K562 (cell line): Measurements from ENCODE around the gene TNFSF13. TPM values are rescaled to one million over a fixed set of nuclear protein-coding genes. Genes with fewer than 3 reads are reported as not detected.

Experiments
- ATAC-seq: fragments of 200-7000 bp; cut with Tn5 transposase; 3 replicates; pipeline ENCODE4 v1.9.1; 2020; ENCODE audit warnings: moderate library complexity
- BruUV-seq: library from RNA; stranded (reverse); fragments of 400-500 nt; replicated peaks from 2 replicates; lab custom pipeline; 2021; lab: Mats Ljungman, UMichigan
- CTCF ChIA-PET: fragments of 300-600 bp; formaldehyde crosslinking; extraction: SDS; loops from one replicate; lab custom pipeline; 2021; ENCODE audit warnings: low intra/inter-chr PET ratio; lab: Yijun Ruan, JAX
- POLR2A ChIA-PET: fragments of 300-600, 350-650 bp; sonication (Branson Sonifier 250); formaldehyde crosslinking; extraction: SDS; loops from one replicate; lab custom pipeline; 2021; ENCODE audit warnings: antibody characterized with exemption, inconsistent platforms; lab: Yijun Ruan, JAX
- DNase-seq, 4 experiments: peaks; one replicate each; pipeline versions ENCODE4 v3.0.0 to v3.0.0-alpha.2; 2011 to 2018; ENCODE audit warnings: low spot score in 3 of 4, mixed read lengths in 3 of 4; ENCODE audit errors: extremely low read depth in 1 of 4
- FAIRE-seq: peaks from 2 replicates; lab custom pipeline; 2011; peaks lifted over from hg19 to GRCh38; lab: Jason Lieb, UNC
- H2AFZ ChIP-seq: 2 replicates; pipeline ENCODE4 v1.6.0; 2011; ENCODE audit warnings: low read depth, low read length, control low read depth, inconsistent platforms
- H3K27ac ChIP-seq: fragments of 200-600 bp; 3 replicates; pipeline ENCODE4 v1.8.0; 2011; ENCODE audit warnings: low read depth, mild to moderate bottlenecking, control low read depth, inconsistent platforms, low read length, moderate library complexity, mixed read lengths; ENCODE audit errors: extremely low read depth
- H3K27me3 ChIP-seq, 2 experiments: fragments of 300-600 bp in 1 of 2; 2 replicates in 1 of 2; 3 replicates in 1 of 2; pipeline versions ENCODE4 v1.6.0 to v1.8.0; 2011; ENCODE audit warnings: inconsistent platforms in 2 of 2, low read length in 2 of 2, mild to moderate bottlenecking in 1 of 2, mixed read lengths in 1 of 2, moderate library complexity in 1 of 2; ENCODE audit not compliant: control insufficient read depth in 2 of 2, insufficient read depth in 2 of 2
- H3K36me3 ChIP-seq: fragments of 300-600 bp; 3 replicates; pipeline ENCODE4 v1.8.0; 2011; ENCODE audit warnings: mild to moderate bottlenecking, low read length, inconsistent platforms; ENCODE audit not compliant: control insufficient read depth, insufficient read depth
- H3K4me1 ChIP-seq, 2 experiments: fragments of 200-600 bp in 1 of 2; replicated peaks in 1 of 2; 2 replicates in 1 of 2; 3 replicates in 1 of 2; pipeline versions ENCODE4 v1.5.1 to v1.8.0; 2011; ENCODE audit warnings: inconsistent platforms in 2 of 2, low read length in 2 of 2, mild to moderate bottlenecking in 1 of 2, mixed read lengths in 1 of 2, moderate library complexity in 1 of 2; ENCODE audit not compliant: control insufficient read depth in 2 of 2, insufficient read depth in 2 of 2
- H3K4me2 ChIP-seq: 2 replicates; pipeline ENCODE4 v1.6.1; 2011; ENCODE audit warnings: low read length, control low read depth, inconsistent platforms, mixed read lengths; ENCODE audit not compliant: insufficient read depth
- H3K4me3 ChIP-seq: fragments of 200-600 bp; sonication (generic), shearing (Covaris generic); 2 replicates; pipeline ENCODE4 v1.5.1; 2016; ENCODE audit warnings: control low read depth, inconsistent platforms
- H3K79me2 ChIP-seq: fragments of 200-600 bp; 3 replicates; pipeline ENCODE4 v1.8.0; 2011; ENCODE audit warnings: low read length, inconsistent platforms; ENCODE audit not compliant: control insufficient read depth, insufficient read depth
- H3K9ac ChIP-seq, 2 experiments: 2 replicates each; pipeline versions ENCODE4 v1.6.0 to v1.6.1; 2011; ENCODE audit warnings: low read depth in 2 of 2, low read length in 2 of 2, control low read depth in 1 of 2, inconsistent platforms in 1 of 2, mild to moderate bottlenecking in 1 of 2, mixed read lengths in 1 of 2; ENCODE audit not compliant: insufficient read depth in 1 of 2
- H3K9me1 ChIP-seq: one replicate; pipeline ENCODE4 v1.6.0; 2011; ENCODE audit warnings: inconsistent platforms, mild to moderate bottlenecking, low read length, moderate library complexity; ENCODE audit not compliant: control insufficient read depth, insufficient read depth
- H3K9me3 ChIP-seq: replicated peaks from 2 replicates; pipeline ENCODE4 v1.5.1; 2011; ENCODE audit warnings: low read depth, low read length, inconsistent platforms; ENCODE audit not compliant: control insufficient read depth, insufficient read depth
- H4K20me1 ChIP-seq: replicated peaks from 2 replicates; pipeline ENCODE4 v1.6.1; 2011; ENCODE audit warnings: low read length, inconsistent platforms, mixed read lengths; ENCODE audit not compliant: control insufficient read depth, insufficient read depth
- ATF6 ChIP-seq: sonication (generic); formaldehyde crosslinking; IDR thresholded peaks from 2 replicates; pipeline ENCODE4 v1.4.0; 2020; ENCODE audit warnings: mild to moderate bottlenecking, missing genetic modification reagents
- GTF2E2 ChIP-seq: fragments of 200-800 bp; sonication (Bioruptor generic); IDR thresholded peaks from 2 replicates; pipeline ENCODE4 v1.6.1; 2016; ENCODE audit warnings: missing genetic modification characterization, missing compliant biosample characterization
- HMG20B ChIP-seq: fragments of 250-450 bp; sonication (Bioruptor Pico); IDR thresholded peaks from 2 replicates; pipeline ENCODE4 v1.5.0; 2021; ENCODE audit warnings: mild to moderate bottlenecking
- MBD1 ChIP-seq: fragments of 250-450 bp; sonication (Bioruptor Pico); IDR thresholded peaks from 2 replicates; pipeline ENCODE4 v1.8.0; 2022; ENCODE audit warnings: inconsistent platforms
- MIER1 ChIP-seq: fragments of 450-650 bp; IDR thresholded peaks from 2 replicates; pipeline ENCODE4 v1.6.1; 2016; ENCODE audit warnings: antibody characterized with exemption, mild to moderate bottlenecking, low read depth
- POU5F1 ChIP-seq: fragments of 150-350 bp; IDR thresholded peaks from 2 replicates; pipeline ENCODE4 v1.6.1; 2014; ENCODE audit warnings: borderline replicate concordance, low read length, low read depth, mild to moderate bottlenecking; ENCODE audit not compliant: partially characterized antibody
- RB1 ChIP-seq: fragments of 450-650 bp; IDR thresholded peaks from 2 replicates; pipeline ENCODE4 v1.6.1; 2017; ENCODE audit warnings: low read depth, mild to moderate bottlenecking
- SIN3B ChIP-seq: fragments of 450-650 bp; IDR thresholded peaks from 2 replicates; pipeline ENCODE4 v1.6.1; 2017; ENCODE audit warnings: low read depth, mild to moderate bottlenecking, moderate library complexity
- ZNF124 ChIP-seq: sonication (generic); formaldehyde crosslinking; IDR thresholded peaks from 2 replicates; pipeline ENCODE4 v1.8.1; 2022; ENCODE audit warnings: missing genetic modification reagents
- ZNF263 ChIP-seq: sonication (generic); formaldehyde crosslinking; IDR thresholded peaks from 2 replicates; pipeline ENCODE4 v1.8.0; 2022; ENCODE audit warnings: mild to moderate bottlenecking, missing genetic modification reagents, borderline replicate concordance
- ZNF431 ChIP-seq: sonication (generic); formaldehyde crosslinking; IDR thresholded peaks from 2 replicates; pipeline ENCODE4 v1.8.0; 2022; ENCODE audit warnings: mild to moderate bottlenecking, missing genetic modification reagents
- WGBS: fragments of 100-300 bp; shearing (Covaris generic); methylation state at CpG from one replicate; pipeline ENCODE4 v1.1.6; 2016; ENCODE audit warnings: low coverage, mixed read lengths; ENCODE audit not compliant: insufficient coverage; ENCODE audit errors: missing lambda C conversion rate; 5-methylcytosine and 5-hydroxymethylcytosine counted together
- in situ Hi-C: fragments of 300-500 bp; cut with MboI; formaldehyde crosslinking; loops from 4 replicates; pipeline ENCODE4 v1.15.0; 2018; ENCODE audit warnings: inconsistent platforms, mixed read lengths
- intact Hi-C: fragments of 100-400 bp; cut with micrococcal nuclease; formaldehyde crosslinking; loops from 2 replicates; pipeline ENCODE4 v1.14.2; 2022
- polyA plus RNA-seq, 8 experiments: library from polyadenylated mRNA; depleted of rRNA in 4 of 8; stranded (reverse) in 5 of 8; unstranded in 3 of 8; fragments of >200 nt; fragmentation: Nextera tagmentation in 2 of 8; fragmentation: Illumina TruSeq in 1 of 8; extraction: Ambion mirVana in 2 of 8; extraction: Trizol in 1 of 8; gene quantifications; 2 replicates each; pipeline versions ENCODE4 v1.2.1 to v1.2.3, GENCODE V29; 2011 to 2014; ENCODE audit warnings: inconsistent platforms in 1 of 8, missing spikeins in 1 of 8
- total RNA-seq, 7 experiments: library from RNA; depleted of rRNA in 6 of 7; stranded (reverse); fragments of >200 nt in 6 of 7; fragmentation: Illumina TruSeq in 2 of 7; extraction: Trizol in 2 of 7; gene quantifications; 2 replicates each; pipeline versions ENCODE4 v1.2.1 to v1.2.3, GENCODE V29; 2011 to 2021; ENCODE audit warnings: low replicate concordance in 1 of 7

TNFSF13 gene
- total and polyA plus RNA-seq, 9 of the 15 experiments (the other 6 are each of a cell fraction or from before 2014, with no cell fraction given), result 0.04 to 0.51 (median 0.19) TPM; not detected in 1

- Histone ChIP-seq H3K9me1 (no peaks in the 10 kb centered on the region), H3K4me3 (no peak overlapping the region), H3K4me1 (peaks cover 8 to 25% of the 10 kb centered on the region in 2 experiments; a peak in 4 of 5 replicates), H3K9ac (no peak overlapping the region), H3K36me3 (no peaks in the 10 kb centered on the region), H3K4me2 (no peak overlapping the region), H3K79me2 (no peaks in the 10 kb centered on the region), H3K27ac (no peak overlapping the region), H3K9me3 (no peaks in the 10 kb centered on the region), H2AFZ (no peak overlapping the region), H3K27me3 (no peaks in the 10 kb centered on the region), H4K20me1 (no peaks in the 10 kb centered on the region)
- DNase-seq (no peak), ATAC-seq (no peak), FAIRE-seq (no peak)
- POLR2A ChIA-PET, result interaction anchor here (0.7 kb wide), 1 partner anchor 9 kb away, joined by 3 read pairs; no protein-coding TSS in a partner anchor
- CTCF ChIA-PET, result no interaction called here
- WGBS, result 40% methylated on average over 4 of the region's 4 CpGs
- in situ Hi-C loops (loop anchor here (10.0 to 25.0 kb wide), 2 partner anchors 197 to 514 kb away; partner anchors contain the start of genes KCTD11, SLC16A11, SLC16A13 and TMEM95), intact Hi-C loops (no loop called here)
- no peak for TF ChIP-seq ZNF263 (CRISPR knock-in tag)
- TF ChIP-seq ZNF124, result no peak
- no TSS peak for BruUV-seq
Measured at GRCh38 chr17:7551396-7551795, 7.2 kb upstream of the TNFSF13 start.

GRCh38 chr17:7552621-7553051 lies 5.9 kb upstream of the TNFSF13 start:
- no peak overlapping the region for H3K27ac ChIP-seq
- no TSS peak for BruUV-seq
- intact Hi-C loops, result no loop called here
- H3K9me3 ChIP-seq, result no peaks in the 10 kb centered on the region
- POLR2A ChIA-PET, result no interaction called here
- CTCF ChIA-PET, result no interaction called here
- FAIRE-seq, result no peak
- no peaks in the 10 kb centered on the region for H4K20me1 ChIP-seq
- no peak overlapping the region for H3K4me2 ChIP-seq
- no peak for DNase-seq
- no peak for ATAC-seq
- no peaks in the 10 kb centered on the region for H3K36me3 ChIP-seq
- no peaks in the 10 kb centered on the region for H3K27me3 ChIP-seq
- H3K4me3 ChIP-seq, result no peak overlapping the region
- H3K9ac ChIP-seq, result no peak overlapping the region
- in situ Hi-C loops, result loop anchor here (10.0 to 25.0 kb wide), 2 partner anchors 198 to 515 kb away; partner anchors contain the start of genes KCTD11, SLC16A11, SLC16A13 and TMEM95
- peaks cover 8 to 33% of the 10 kb centered on the region in 2 experiments; a peak in 4 of 5 replicates for H3K4me1 ChIP-seq
- H3K79me2 ChIP-seq, result no peaks in the 10 kb centered on the region
- H2AFZ ChIP-seq, result no peak overlapping the region
- WGBS, result 80% methylated on average over 1 of the region's 6 CpGs
- no peaks in the 10 kb centered on the region for H3K9me1 ChIP-seq
- TF ChIP-seq SIN3B, result no peak
- TF ChIP-seq POU5F1, result no peak
- TF ChIP-seq RB1, result no peak
- TF ChIP-seq ATF6 (CRISPR knock-in tag), result no peak
- TF ChIP-seq MBD1, result no peak
- TF ChIP-seq ZNF431 (CRISPR knock-in tag), result no peak
- TF ChIP-seq MIER1, result no peak
- no peak for TF ChIP-seq HMG20B (CRISPR knock-in tag)
- no peak for TF ChIP-seq GTF2E2 (tag)
